ENCODE data around the gene ANKRD27.
"Not testable (repeated sequence)": the region's sequence is repeated elsewhere in the genome, so short reads cannot be mapped to it uniquely, and the experiment has no call there.

Gene ANKRD27

GRCh38 chr19:32674931-32675719 lies at the start of gene ANKRD27:
Gene ANKRD27 (minus strand): TSS chr19:32675180. CDS start chr19:32659015, 16,165 bp downstream.
- peak; percentile 73 for DNase-seq (ENCODE audit: low read depth, low spot score)

- no peak for DNase-seq (ENCODE audit: low read depth, low spot score)
These were observed 45.9 kb upstream of the ANKRD27 start for GRCh38 chr19:32720936-32721250.

- DNase-seq (ENCODE audit: low read depth, low spot score), result no peak
These were observed 45.4 kb upstream of the ANKRD27 start for GRCh38 chr19:32720216-32720935.

GRCh38 chr19:32719611-32720059 lies 44.7 kb upstream of the ANKRD27 start, which contains the start of gene TDRD12:
Gene TDRD12 (plus strand): TSS chr19:32719767. CDS start chr19:32720073, 306 bp downstream.
- peak; percentile 25 for DNase-seq (ENCODE audit: low read depth, low spot score)

GRCh38 chr19:32718286-32718685 lies 43.3 kb upstream of the ANKRD27 start:
- DNase-seq (ENCODE audit: low read depth, low spot score), result no peak

- DNase-seq (ENCODE audit: low read depth, low spot score), result no peak
These were observed 42.5 kb upstream of the ANKRD27 start for GRCh38 chr19:32717496-32717895.

- not testable (repeated sequence) for DNase-seq (ENCODE audit: low read depth, low spot score)
These were observed 41.2 kb upstream of the ANKRD27 start for GRCh38 chr19:32716203-32716602.

GRCh38 chr19:32711747-32712146 lies 36.8 kb upstream of the ANKRD27 start:
- DNase-seq (ENCODE audit: low read depth, low spot score), result no peak

- no peak for DNase-seq (ENCODE audit: low read depth, low spot score)
These were observed 34.1 kb upstream of the ANKRD27 start for GRCh38 chr19:32709032-32709431.

GRCh38 chr19:32708457-32708856 lies 33.5 kb upstream of the ANKRD27 start:
- no peak for DNase-seq (ENCODE audit: low read depth, low spot score)

GRCh38 chr19:32704006-32704405 lies 29.0 kb upstream of the ANKRD27 start:
- DNase-seq (ENCODE audit: low read depth, low spot score), result not testable (repeated sequence)

GRCh38 chr19:32702010-32702409 lies 27.0 kb upstream of the ANKRD27 start:
- no peak for DNase-seq (ENCODE audit: low read depth, low spot score)

- not testable (repeated sequence) for DNase-seq (ENCODE audit: low read depth, low spot score)
These were observed 25.1 kb upstream of the ANKRD27 start for GRCh38 chr19:32700129-32700528.

GRCh38 chr19:32696771-32697170 lies 21.8 kb upstream of the ANKRD27 start:
- DNase-seq (ENCODE audit: low read depth, low spot score), result not testable (repeated sequence)

GRCh38 chr19:32695506-32695905 lies 20.5 kb upstream of the ANKRD27 start:
- DNase-seq (ENCODE audit: low read depth, low spot score), result not testable (repeated sequence)

GRCh38 chr19:32694851-32695250 lies 19.9 kb upstream of the ANKRD27 start:
- DNase-seq (ENCODE audit: low read depth, low spot score), result not testable (repeated sequence)

GRCh38 chr19:32694316-32694715 lies 19.3 kb upstream of the ANKRD27 start:
- not testable (repeated sequence) for DNase-seq (ENCODE audit: low read depth, low spot score)

- DNase-seq (ENCODE audit: low read depth, low spot score), result not testable (repeated sequence)
These were observed 18.4 kb upstream of the ANKRD27 start for GRCh38 chr19:32693151-32694108.

- DNase-seq (ENCODE audit: low read depth, low spot score), result no peak
These were observed 17.7 kb upstream of the ANKRD27 start for GRCh38 chr19:32692727-32693061.

GRCh38 chr19:32691952-32692726 lies 17.2 kb upstream of the ANKRD27 start:
- DNase-seq (ENCODE audit: low read depth, low spot score), result no peak
